Left lobe of liver (tissue), 2 donors: ENCODE results near the gene SLC6A4. TPM values are rescaled to one million over a fixed set of nuclear protein-coding genes. Genes with fewer than 3 reads are reported as not detected.
"Not testable (repeated sequence)": the region's sequence is repeated elsewhere in the genome, so short reads cannot be mapped to it uniquely, and the experiment has no call there.

ENCODE experiments used
- ATAC-seq: fragments of 200-7000 bp; cut with Tn5 transposase; one replicate; pipeline ENCODE4 v1.9.1; 2020; ENCODE audit warnings: mild to moderate bottlenecking, moderate library complexity
- DNase-seq: peaks from one replicate; pipeline ENCODE4 v3.0.0-alpha.2; 2020; ENCODE audit warnings: low spot score
- total RNA-seq: library from RNA; stranded (reverse); gene quantifications from one replicate; pipeline ENCODE4 v1.2.1, GENCODE V29; 2021
- donor health status: DM: no; HTN: no; CAD: no; lungs with moderate emphysema.
- donor health status: DM: no; HTN: yes; CAD: no.

Gene SLC6A4
- total RNA-seq, 1 donor from 2014 or later = 0.13 TPM

GRCh38 chr17:30186761-30187160 is 48.7 kb downstream of the SLC6A4 start:
- no peak for ATAC-seq
- no peak for DNase-seq

- ATAC-seq = no peak
- no peak for DNase-seq
Measured at GRCh38 chr17:30176855-30177254, 58.6 kb downstream of the SLC6A4 start.

- DNase-seq = no peak
- no peak for ATAC-seq
Measured at GRCh38 chr17:30174556-30174955, 60.9 kb downstream of the SLC6A4 start.

GRCh38 chr17:30173649-30174048 is 61.8 kb downstream of the SLC6A4 start:
- ATAC-seq (no peak), DNase-seq (no peak)

- no peak for ATAC-seq
- no peak for DNase-seq
Measured at GRCh38 chr17:30172560-30172959, 62.9 kb downstream of the SLC6A4 start.

- DNase-seq (no peak), ATAC-seq (no peak)
Measured at GRCh38 chr17:30170415-30170987, 65.0 kb downstream of the SLC6A4 start.

GRCh38 chr17:30165960-30166359 is 69.5 kb downstream of the SLC6A4 start:
- DNase-seq = no peak
- no peak for ATAC-seq

GRCh38 chr17:30165147-30165546 is 70.3 kb downstream of the SLC6A4 start:
- no peak for DNase-seq

GRCh38 chr17:30164531-30164930 is 71.0 kb downstream of the SLC6A4 start:
- ATAC-seq (no peak), DNase-seq (no peak)

More at GRCh38 chr17:30165147-30165546, 70.3 kb downstream of the SLC6A4 start:
- ATAC-seq = no peak

GRCh38 chr17:30161601-30162000 is 73.9 kb downstream of the SLC6A4 start:
- DNase-seq (no peak), ATAC-seq (peak; percentile 65)

- no peak for ATAC-seq
- DNase-seq = no peak
Measured at GRCh38 chr17:30160419-30161172, 74.9 kb downstream of the SLC6A4 start.

GRCh38 chr17:30158896-30159625 is 76.4 kb downstream of the SLC6A4 start:
- ATAC-seq = no peak
- no peak for DNase-seq

GRCh38 chr17:30155389-30155788 is 80.1 kb downstream of the SLC6A4 start:
- DNase-seq (no peak), ATAC-seq (no peak)

- DNase-seq (no peak), ATAC-seq (no peak)
Measured at GRCh38 chr17:30153463-30153862, 82.0 kb downstream of the SLC6A4 start.

- no peak for ATAC-seq
- no peak for DNase-seq
Measured at GRCh38 chr17:30151471-30151870, 84.0 kb downstream of the SLC6A4 start.

GRCh38 chr17:30148376-30148775 is 87.1 kb downstream of the SLC6A4 start:
- DNase-seq = no peak
- ATAC-seq = no peak

GRCh38 chr17:30147860-30148259 is 87.6 kb downstream of the SLC6A4 start:
- DNase-seq = not testable (repeated sequence)

More at GRCh38 chr17:30147860-30148259, 87.6 kb downstream of the SLC6A4 start:
- not testable (repeated sequence) for ATAC-seq

Other genes starting within 250 kb of the SLC6A4 start
- 9.4 TPM for gene NSRP1, start 118.9 kb downstream of the SLC6A4 start, total RNA-seq
- gene BLMH, start 56.2 kb upstream of the SLC6A4 start, total RNA-seq = 8.1 TPM
- not detected for gene TMIGD1, start 98.4 kb upstream of the SLC6A4 start, total RNA-seq
- gene CPD, start 143.2 kb upstream of the SLC6A4 start, total RNA-seq = 33.8 TPM
- 23.2 TPM for gene GOSR1, start 241.7 kb upstream of the SLC6A4 start, total RNA-seq